IMR-90 (cell line): ENCODE results near the gene ZNF433. TPM values are rescaled to one million over a fixed set of nuclear protein-coding genes. Genes with fewer than 3 reads are reported as not detected.
"Not testable (repeated sequence)": the region's sequence is repeated elsewhere in the genome, so short reads cannot be mapped to it uniquely, and the experiment has no call there.

Source experiments
- ATAC-seq: fragments of 200-7000 bp; cut with Tn5 transposase; 2 replicates; pipeline ENCODE4 v1.9.1; 2020; ENCODE audit warnings: low read depth, mild to moderate bottlenecking, moderate library complexity
- BruUV-seq: library from RNA; stranded (reverse); fragments of 400-500 nt; replicated peaks from 2 replicates; lab custom pipeline; 2021; lab: Mats Ljungman, UMichigan
- CTCF ChIA-PET: fragments of 300-600 bp; formaldehyde crosslinking; extraction: SDS; loops from one replicate; lab custom pipeline; 2021; ENCODE audit warnings: antibody characterized with exemption; lab: Yijun Ruan, JAX
- POLR2A ChIA-PET: fragments of 300-600 bp; sonication (Branson Sonifier 250); formaldehyde crosslinking; loops from one replicate; lab custom pipeline; 2022; ENCODE audit warnings: antibody characterized with exemption; ENCODE audit not compliant: unreplicated experiment; lab: Charles Lee
- DNase-seq: peaks from one replicate; pipeline ENCODE4 v3.0.0; 2013
- H2AFZ ChIP-seq: replicated peaks from 2 replicates; pipeline ENCODE3; 2013; ENCODE audit warnings: low read length, mild to moderate bottlenecking; ENCODE audit not compliant: poor library complexity
- H2AK5ac ChIP-seq: 2 replicates; pipeline ENCODE4 v1.6.1; 2013; ENCODE audit warnings: low read depth, low read length, inconsistent platforms
- H2AK9ac ChIP-seq: replicated peaks from 2 replicates; pipeline ENCODE3; 2013; ENCODE audit warnings: mild to moderate bottlenecking, low read depth, low read length, moderate library complexity; ENCODE audit not compliant: poor library complexity
- H2BK120ac ChIP-seq: 2 replicates; pipeline ENCODE4 v1.6.1; 2013; ENCODE audit warnings: low read depth, low read length, inconsistent platforms
- H2BK15ac ChIP-seq: 3 replicates; pipeline ENCODE4 v1.6.1; 2013; ENCODE audit warnings: low read depth, low read length, inconsistent platforms
- H2BK20ac ChIP-seq: 2 replicates; pipeline ENCODE4 v1.6.1; 2013; ENCODE audit warnings: low read depth, mild to moderate bottlenecking, inconsistent platforms, low read length, moderate library complexity
- H2BK5ac ChIP-seq: 2 replicates; pipeline ENCODE4 v1.6.1; 2013; ENCODE audit warnings: mild to moderate bottlenecking, low read depth, low read length, inconsistent platforms; ENCODE audit not compliant: poor library complexity, severe bottlenecking
- H3K14ac ChIP-seq: replicated peaks from 2 replicates; pipeline ENCODE4 v1.6.1; 2013; ENCODE audit warnings: low read depth, low read length, inconsistent platforms
- H3K18ac ChIP-seq: 2 replicates; pipeline ENCODE4 v1.6.1; 2013; ENCODE audit warnings: low read depth, low read length, control low read depth
- H3K23ac ChIP-seq: 2 replicates; pipeline ENCODE4 v1.6.1; 2013; ENCODE audit warnings: low read depth, low read length, inconsistent platforms
- H3K27ac ChIP-seq: 2 replicates; pipeline ENCODE4 v1.5.1; 2013; ENCODE audit warnings: mild to moderate bottlenecking, control low read depth, low read length; ENCODE audit not compliant: insufficient read depth
- H3K27me3 ChIP-seq: 2 replicates; pipeline ENCODE4 v1.6.1; 2013; ENCODE audit warnings: low read length; ENCODE audit not compliant: control insufficient read depth, insufficient read depth
- H3K36me3 ChIP-seq: 2 replicates; pipeline ENCODE4 v1.6.1; 2013; ENCODE audit warnings: low read length, mixed read lengths; ENCODE audit not compliant: control insufficient read depth, insufficient read depth
- H3K4ac ChIP-seq: 2 replicates; pipeline ENCODE4 v1.6.1; 2013; ENCODE audit warnings: low read depth, low read length, inconsistent platforms
- H3K4me1 ChIP-seq: 2 replicates; pipeline ENCODE4 v1.6.1; 2013; ENCODE audit warnings: low read length, mixed read lengths; ENCODE audit not compliant: control insufficient read depth, insufficient read depth
- H3K4me2 ChIP-seq: 2 replicates; pipeline ENCODE4 v1.6.1; 2013; ENCODE audit warnings: low read depth, mild to moderate bottlenecking, control low read depth, low read length, moderate library complexity
- H3K4me3 ChIP-seq: 2 replicates; pipeline ENCODE4 v1.5.1; 2013; ENCODE audit warnings: low read depth, mild to moderate bottlenecking, control low read depth, low read length, moderate library complexity; ENCODE audit not compliant: insufficient read depth
- H3K56ac ChIP-seq: 2 replicates; pipeline ENCODE4 v1.6.1; 2013; ENCODE audit warnings: low read length, inconsistent platforms; ENCODE audit not compliant: insufficient read depth; ENCODE audit errors: extremely low read depth
- H3K79me1 ChIP-seq, 2 experiments: 2 replicates each; pipeline ENCODE4 v1.6.1; 2013; ENCODE audit warnings: low read length in 2 of 2, inconsistent platforms in 1 of 2, low read depth in 1 of 2
- H3K9ac ChIP-seq: 2 replicates; pipeline ENCODE4 v1.6.1; 2013; ENCODE audit warnings: low read depth, low read length, control low read depth
- H3K9me1 ChIP-seq: 2 replicates; pipeline ENCODE4 v1.6.1; 2013; ENCODE audit warnings: low read length, inconsistent platforms; ENCODE audit not compliant: insufficient read depth
- H3K9me3 ChIP-seq: 2 replicates; pipeline ENCODE4 v1.6.1; 2013; ENCODE audit warnings: low read length; ENCODE audit not compliant: control insufficient read depth, insufficient read depth
- H4K20me1 ChIP-seq: 2 replicates; pipeline ENCODE4 v1.6.1; 2013; ENCODE audit warnings: low read length, inconsistent platforms; ENCODE audit not compliant: insufficient read depth
- H4K5ac ChIP-seq: 2 replicates; pipeline ENCODE4 v1.6.1; 2013; ENCODE audit warnings: mild to moderate bottlenecking, low read depth, low read length, control low read depth
- H4K8ac ChIP-seq, 2 experiments: 2 replicates each; pipeline ENCODE4 v1.6.1; 2013; ENCODE audit warnings: low read depth in 2 of 2, low read length in 2 of 2, control low read depth in 1 of 2, inconsistent platforms in 1 of 2
- H4K91ac ChIP-seq: 2 replicates; pipeline ENCODE4 v1.6.1; 2013; ENCODE audit warnings: low read depth, low read length, inconsistent platforms; ENCODE audit not compliant: insufficient read depth
- CHD1 ChIP-seq: IDR thresholded peaks from 2 replicates; pipeline ENCODE4 v1.6.1; 2012; ENCODE audit warnings: low read depth, low read length, improper control_type of control experiment
- FOS ChIP-seq: fragments of 150-350 bp; IDR thresholded peaks from 2 replicates; pipeline ENCODE4 v1.6.1; 2016; ENCODE audit warnings: low read depth, low read length
- MAFK ChIP-seq: IDR thresholded peaks from 2 replicates; pipeline ENCODE4 v1.6.1; 2012; ENCODE audit warnings: low read depth, low read length, improper control_type of control experiment
- MAZ ChIP-seq: IDR thresholded peaks from 2 replicates; pipeline ENCODE4 v1.6.1; 2012; ENCODE audit warnings: low read depth, mild to moderate bottlenecking, low read length, improper control_type of control experiment, moderate library complexity, borderline replicate concordance
- RAD21 ChIP-seq: IDR thresholded peaks from 2 replicates; pipeline ENCODE4 v1.6.1; 2012; ENCODE audit warnings: low read length, improper control_type of control experiment
- RCOR1 ChIP-seq: IDR thresholded peaks from 2 replicates; pipeline ENCODE4 v1.6.1; 2012; ENCODE audit warnings: mild to moderate bottlenecking, low read length, improper control_type of control experiment; ENCODE audit not compliant: insufficient replicate concordance
- RFX5 ChIP-seq: IDR thresholded peaks from 2 replicates; pipeline ENCODE4 v1.8.0; 2012; ENCODE audit warnings: low read depth, mild to moderate bottlenecking, low read length, moderate library complexity
- WGBS, 2 experiments: methylation state at CpG; one replicate each; pipeline versions ENCODE4 v1.1.5 to v1.1.7; 2013; ENCODE audit warnings: missing lambda C conversion rate in 2 of 2; ENCODE audit not compliant: insufficient read length in 1 of 2; ENCODE audit errors: extremely low coverage in 2 of 2; 5-methylcytosine and 5-hydroxymethylcytosine counted together
- dilution Hi-C: fragments of 300-500 bp; cut with HindIII; formaldehyde crosslinking; loops from one replicate; pipeline ENCODE4 v1.14.3; 2018; ENCODE audit warnings: low sequenced_read_pairs; ENCODE audit not compliant: unreplicated experiment
- in situ Hi-C: fragments of 300-500 bp; cut with MboI; formaldehyde crosslinking; loops from 3 replicates; pipeline ENCODE4 v1.14.3; 2019; ENCODE audit warnings: low sequenced_read_pairs, inconsistent platforms, mixed read lengths
- intact Hi-C: fragments of 100-400 bp; cut with micrococcal nuclease; formaldehyde crosslinking; loops from 2 replicates; pipeline ENCODE4 v1.10.0; 2022
- polyA plus RNA-seq, 3 experiments: library from polyadenylated mRNA; depleted of rRNA; stranded (reverse); fragments of >200 nt; gene quantifications; 2 replicates each; pipeline ENCODE4 v1.2.3, GENCODE V29; 2012; ENCODE audit warnings: low replicate concordance in 1 of 3
- total RNA-seq: library from RNA; depleted of rRNA; stranded (reverse); fragments of >200 nt; gene quantifications from 2 replicates; pipeline ENCODE4 v1.2.3, GENCODE V29; 2012
- TF ChIP-seq, protein P1 (sequence below): conservative IDR thresholded peaks from 2 replicates; pipeline ENCODE4 v1.5.1; 2012; ENCODE audit warnings: mild to moderate bottlenecking, low read depth, low read length, improper control_type of control experiment

ZNF433 gene
- total and polyA plus RNA-seq, 2 of the 4 experiments (the other 2 are of a cell fraction), result 3.5 to 11.1 TPM

DNA sequence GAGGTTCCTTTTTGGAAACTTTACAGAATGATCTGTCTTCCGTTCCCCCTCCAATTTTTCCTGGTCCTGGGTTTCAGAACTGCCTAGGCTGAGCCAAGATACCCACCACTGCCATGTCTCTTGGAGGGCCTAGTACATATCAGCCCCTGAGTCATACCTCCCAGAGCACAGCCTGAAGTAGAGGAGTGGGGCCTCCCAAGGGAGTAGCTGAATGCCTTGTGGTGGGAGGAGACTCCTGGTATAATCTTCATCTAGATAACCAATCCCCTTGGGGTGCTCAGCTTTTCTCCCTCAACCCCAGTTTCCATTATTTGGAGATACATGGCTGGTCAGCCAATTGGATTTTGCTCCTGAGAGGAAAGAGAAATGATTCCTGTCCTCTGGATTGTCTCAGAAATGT, 40.3 kb downstream of the ZNF433 start:
- no peak overlapping the region for H4K91ac ChIP-seq
- no peak overlapping the region for H3K4me3 ChIP-seq
- no peak overlapping the region for H4K5ac ChIP-seq
- no peak overlapping the region for H3K4me2 ChIP-seq
- TF ChIP-seq RCOR1, result no peak
- no peak for TF ChIP-seq MAFK
- TF ChIP-seq RFX5, result no peak
- TF ChIP-seq, protein P1, sequence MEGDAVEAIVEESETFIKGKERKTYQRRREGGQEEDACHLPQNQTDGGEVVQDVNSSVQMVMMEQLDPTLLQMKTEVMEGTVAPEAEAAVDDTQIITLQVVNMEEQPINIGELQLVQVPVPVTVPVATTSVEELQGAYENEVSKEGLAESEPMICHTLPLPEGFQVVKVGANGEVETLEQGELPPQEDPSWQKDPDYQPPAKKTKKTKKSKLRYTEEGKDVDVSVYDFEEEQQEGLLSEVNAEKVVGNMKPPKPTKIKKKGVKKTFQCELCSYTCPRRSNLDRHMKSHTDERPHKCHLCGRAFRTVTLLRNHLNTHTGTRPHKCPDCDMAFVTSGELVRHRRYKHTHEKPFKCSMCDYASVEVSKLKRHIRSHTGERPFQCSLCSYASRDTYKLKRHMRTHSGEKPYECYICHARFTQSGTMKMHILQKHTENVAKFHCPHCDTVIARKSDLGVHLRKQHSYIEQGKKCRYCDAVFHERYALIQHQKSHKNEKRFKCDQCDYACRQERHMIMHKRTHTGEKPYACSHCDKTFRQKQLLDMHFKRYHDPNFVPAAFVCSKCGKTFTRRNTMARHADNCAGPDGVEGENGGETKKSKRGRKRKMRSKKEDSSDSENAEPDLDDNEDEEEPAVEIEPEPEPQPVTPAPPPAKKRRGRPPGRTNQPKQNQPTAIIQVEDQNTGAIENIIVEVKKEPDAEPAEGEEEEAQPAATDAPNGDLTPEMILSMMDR, result no peak
- no peak for TF ChIP-seq FOS
- TF ChIP-seq CHD1, result no peak
- 0 out of 2 replicates have a peak, but pooled peaks have one; percentile 15 for TF ChIP-seq MAZ
- no peak for TF ChIP-seq RAD21
- H2AFZ ChIP-seq, result no peak overlapping the region
- CTCF ChIA-PET, result no interaction called here
- H3K9ac ChIP-seq, result no peak overlapping the region
- peaks cover 2% of the 10 kb centered on the region for H3K4me1 ChIP-seq
- H3K4ac ChIP-seq, result no peak overlapping the region
- ATAC-seq, result peak; percentile 82
- peaks cover 3% of the 10 kb centered on the region for H4K20me1 ChIP-seq
- no peaks in the 10 kb centered on the region for H3K9me1 ChIP-seq
- no peak overlapping the region for H2AK5ac ChIP-seq
- H2BK5ac ChIP-seq, result peak overlapping the region; percentile 23
- WGBS, 2 experiments, result no CpG with 5 or more reads among the region's 1 CpG
- H3K18ac ChIP-seq, result no peak overlapping the region
- no peaks in the 10 kb centered on the region for H3K9me3 ChIP-seq
- peaks cover 1% of the 10 kb centered on the region; the same call in 1 of the 2 replicates for H3K36me3 ChIP-seq
- intact Hi-C loops (no loop called here), dilution Hi-C loops (no loop called here), in situ Hi-C loops (no loop called here)
- H3K27ac ChIP-seq, result no peak overlapping the region
- no peak overlapping the region for H3K23ac ChIP-seq
- H3K79me1 ChIP-seq, result peaks cover 27 to 41% of the 10 kb centered on the region in 2 experiments
- POLR2A ChIA-PET, result interaction anchor here (0.7 kb wide), 1 partner anchor 71 kb away, joined by 6 read pairs; no protein-coding TSS in a partner anchor
- no peak overlapping the region for H2AK9ac ChIP-seq
- DNase-seq, result peak; percentile 51
- H2BK20ac ChIP-seq, result no peak overlapping the region
- no peak overlapping the region for H2BK120ac ChIP-seq
- no peak overlapping the region for H3K56ac ChIP-seq
- H3K14ac ChIP-seq, result no peak overlapping the region
- no peak overlapping the region for H4K8ac ChIP-seq
- BruUV-seq, result no TSS peak
- H2BK15ac ChIP-seq, result no peak overlapping the region
- H3K27me3 ChIP-seq, result no peaks in the 10 kb centered on the region

DNA sequence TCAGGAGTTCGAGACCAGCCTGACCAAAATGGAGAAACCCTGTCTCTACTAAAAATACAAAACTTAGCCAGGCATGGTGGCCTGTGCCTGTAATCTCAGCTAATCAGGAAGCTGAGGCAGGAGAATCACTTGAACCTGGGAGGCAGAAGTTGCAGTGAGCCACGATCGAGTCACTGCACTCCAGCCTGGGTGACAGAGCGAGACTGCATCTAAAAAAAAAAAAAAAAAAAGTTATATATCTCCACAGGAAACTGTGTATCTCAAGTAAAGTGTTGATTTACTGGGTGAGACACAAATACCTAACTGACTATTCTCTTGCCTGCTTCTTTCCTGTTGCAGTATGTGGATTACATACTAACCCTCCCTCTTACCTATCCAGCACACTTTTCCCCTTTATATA, 43.6 kb downstream of the ZNF433 start:
- Histone ChIP-seq H3K4me2 (peak overlapping the region; percentile 23; the same call in 1 of the 2 replicates), H3K79me1 (peaks cover 19 to 51% of the 10 kb centered on the region in 2 experiments)
- H3K14ac ChIP-seq, H3K23ac ChIP-seq, H2AK9ac ChIP-seq, dilution Hi-C loops, ATAC-seq, CTCF ChIA-PET, H2BK20ac ChIP-seq, H2BK120ac ChIP-seq, intact Hi-C loops, H4K8ac ChIP-seq, BruUV-seq, in situ Hi-C loops, H2BK15ac ChIP-seq, H3K4me1 ChIP-seq, H2AK5ac ChIP-seq, H3K27ac ChIP-seq, POLR2A ChIA-PET, H3K4me3 ChIP-seq, H3K27me3 ChIP-seq, H3K9me1 ChIP-seq, H3K36me3 ChIP-seq, H2AFZ ChIP-seq, H3K18ac ChIP-seq, H3K4ac ChIP-seq, H4K91ac ChIP-seq, H4K5ac ChIP-seq, H3K56ac ChIP-seq, H4K20me1 ChIP-seq, H3K9ac ChIP-seq, H3K9me3 ChIP-seq, H2BK5ac ChIP-seq: not testable (repeated sequence)
- peak; percentile 23 for DNase-seq
- WGBS, 2 experiments, result no CpG with 5 or more reads among the region's 4 CpGs
